ENCODE results near the gene ZNF683.
A peak's percentile ranks its signal among the peaks of the same experiment; 100 is the strongest.

ZNF683 gene

DNA sequence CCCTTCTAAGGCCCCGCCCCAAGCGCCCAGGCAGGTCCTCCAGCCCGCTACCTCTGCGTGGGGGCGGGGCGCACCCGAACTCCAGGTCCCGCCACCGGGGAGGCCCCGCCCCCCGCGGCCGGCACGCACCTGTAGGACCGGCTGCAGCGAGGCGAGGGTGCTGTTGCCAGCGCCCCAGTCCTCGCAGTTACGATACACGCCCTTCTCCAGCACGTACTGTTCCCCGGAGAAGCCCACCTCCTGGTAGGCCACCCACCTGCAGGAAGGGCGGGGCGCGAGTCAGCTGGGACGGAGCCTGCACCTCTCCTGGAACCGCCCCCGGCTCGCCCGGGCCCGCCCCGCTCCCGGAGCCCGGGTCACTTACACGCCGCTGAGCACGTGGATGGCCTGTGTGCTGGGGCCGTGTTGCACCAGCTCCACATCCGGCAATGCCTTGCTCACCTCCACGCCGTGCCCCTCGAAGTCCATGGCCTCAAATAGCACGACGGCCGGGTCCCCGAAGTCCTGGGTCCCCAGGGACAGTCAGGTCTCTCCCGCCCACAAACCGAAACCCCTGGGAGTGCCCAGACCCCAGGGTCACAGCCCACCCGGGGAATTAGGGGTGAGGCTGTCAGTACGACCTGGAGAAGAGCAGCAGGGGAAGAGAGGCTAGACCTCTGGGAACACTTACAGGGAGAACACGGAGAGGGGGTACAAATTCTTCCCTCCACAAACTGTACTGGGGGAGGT, 35.9 kb downstream of the ZNF683 start (continued):
- TF ChIP-seq, protein P1, sequence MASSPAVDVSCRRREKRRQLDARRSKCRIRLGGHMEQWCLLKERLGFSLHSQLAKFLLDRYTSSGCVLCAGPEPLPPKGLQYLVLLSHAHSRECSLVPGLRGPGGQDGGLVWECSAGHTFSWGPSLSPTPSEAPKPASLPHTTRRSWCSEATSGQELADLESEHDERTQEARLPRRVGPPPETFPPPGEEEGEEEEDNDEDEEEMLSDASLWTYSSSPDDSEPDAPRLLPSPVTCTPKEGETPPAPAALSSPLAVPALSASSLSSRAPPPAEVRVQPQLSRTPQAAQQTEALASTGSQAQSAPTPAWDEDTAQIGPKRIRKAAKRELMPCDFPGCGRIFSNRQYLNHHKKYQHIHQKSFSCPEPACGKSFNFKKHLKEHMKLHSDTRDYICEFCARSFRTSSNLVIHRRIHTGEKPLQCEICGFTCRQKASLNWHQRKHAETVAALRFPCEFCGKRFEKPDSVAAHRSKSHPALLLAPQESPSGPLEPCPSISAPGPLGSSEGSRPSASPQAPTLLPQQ (tag by site-specific recombination; IDR thresholded peaks at IDR 0.05), result peak; percentile 90
- TF ChIP-seq, protein P2, sequence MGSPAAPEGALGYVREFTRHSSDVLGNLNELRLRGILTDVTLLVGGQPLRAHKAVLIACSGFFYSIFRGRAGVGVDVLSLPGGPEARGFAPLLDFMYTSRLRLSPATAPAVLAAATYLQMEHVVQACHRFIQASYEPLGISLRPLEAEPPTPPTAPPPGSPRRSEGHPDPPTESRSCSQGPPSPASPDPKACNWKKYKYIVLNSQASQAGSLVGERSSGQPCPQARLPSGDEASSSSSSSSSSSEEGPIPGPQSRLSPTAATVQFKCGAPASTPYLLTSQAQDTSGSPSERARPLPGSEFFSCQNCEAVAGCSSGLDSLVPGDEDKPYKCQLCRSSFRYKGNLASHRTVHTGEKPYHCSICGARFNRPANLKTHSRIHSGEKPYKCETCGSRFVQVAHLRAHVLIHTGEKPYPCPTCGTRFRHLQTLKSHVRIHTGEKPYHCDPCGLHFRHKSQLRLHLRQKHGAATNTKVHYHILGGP (tag by site-specific recombination; IDR thresholded peaks at IDR 0.05), result no peak
- TF ChIP-seq WT1 (tag by site-specific recombination; IDR thresholded peaks at IDR 0.05) (no peak), PRDM1 (tag by site-specific recombination; IDR thresholded peaks at IDR 0.05) (no peak), GLI4 (tag by site-specific recombination; IDR thresholded peaks at IDR 0.05) (no peak), ZNF350 (tag by site-specific recombination; IDR thresholded peaks at IDR 0.05) (no peak), ZNF76 (tag by site-specific recombination; IDR thresholded peaks at IDR 0.05; ENCODE audit: borderline replicate concordance, low read depth) (no peak), ZBTB1 (tag by site-specific recombination; IDR thresholded peaks at IDR 0.05) (no peak), ZFP37 (tag by site-specific recombination; IDR thresholded peaks at IDR 0.05) (no peak), ZNF423 (tag by site-specific recombination; IDR thresholded peaks at IDR 0.05) (peak; percentile 60; the same call in 1 of the 2 replicates), EGR2 (tag by site-specific recombination; IDR thresholded peaks at IDR 0.05; ENCODE audit: low read depth) (peak; percentile 44), ZNF302 (tag by site-specific recombination; IDR thresholded peaks at IDR 0.05; ENCODE audit: low read depth) (no peak), SP7 (tag by site-specific recombination; IDR thresholded peaks at IDR 0.05) (no peak), ZNF157 (tag by site-specific recombination; IDR thresholded peaks at IDR 0.05) (no peak), ZBTB20 (tag by site-specific recombination; IDR thresholded peaks at IDR 0.05) (peak; percentile 51), GFI1B (tag by site-specific recombination; IDR thresholded peaks at IDR 0.05) (no peak), ZNF571 (tag by site-specific recombination; IDR thresholded peaks at IDR 0.05) (no peak), ZNF501 (tag by site-specific recombination; IDR thresholded peaks at IDR 0.05) (peak; percentile 48; the same call in 1 of the 2 replicates), KLF16 (tag by site-specific recombination; IDR thresholded peaks at IDR 0.05) (peak; percentile 73; the same call in 1 of the 2 replicates)
- TF ChIP-seq, protein P3, sequence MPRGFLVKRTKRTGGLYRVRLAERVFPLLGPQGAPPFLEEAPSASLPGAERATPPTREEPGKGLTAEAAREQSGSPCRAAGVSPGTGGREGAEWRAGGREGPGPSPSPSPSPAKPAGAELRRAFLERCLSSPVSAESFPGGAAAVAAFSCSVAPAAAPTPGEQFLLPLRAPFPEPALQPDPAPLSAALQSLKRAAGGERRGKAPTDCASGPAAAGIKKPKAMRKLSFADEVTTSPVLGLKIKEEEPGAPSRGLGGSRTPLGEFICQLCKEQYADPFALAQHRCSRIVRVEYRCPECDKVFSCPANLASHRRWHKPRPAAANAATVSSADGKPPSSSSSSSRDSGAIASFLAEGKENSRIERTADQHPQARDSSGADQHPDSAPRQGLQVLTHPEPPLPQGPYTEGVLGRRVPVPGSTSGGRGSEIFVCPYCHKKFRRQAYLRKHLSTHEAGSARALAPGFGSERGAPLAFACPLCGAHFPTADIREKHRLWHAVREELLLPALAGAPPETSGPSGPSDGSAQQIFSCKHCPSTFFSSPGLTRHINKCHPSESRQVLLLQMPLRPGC (tag by site-specific recombination; IDR thresholded peaks at IDR 0.05), result no peak
- TF ChIP-seq, protein P4, sequence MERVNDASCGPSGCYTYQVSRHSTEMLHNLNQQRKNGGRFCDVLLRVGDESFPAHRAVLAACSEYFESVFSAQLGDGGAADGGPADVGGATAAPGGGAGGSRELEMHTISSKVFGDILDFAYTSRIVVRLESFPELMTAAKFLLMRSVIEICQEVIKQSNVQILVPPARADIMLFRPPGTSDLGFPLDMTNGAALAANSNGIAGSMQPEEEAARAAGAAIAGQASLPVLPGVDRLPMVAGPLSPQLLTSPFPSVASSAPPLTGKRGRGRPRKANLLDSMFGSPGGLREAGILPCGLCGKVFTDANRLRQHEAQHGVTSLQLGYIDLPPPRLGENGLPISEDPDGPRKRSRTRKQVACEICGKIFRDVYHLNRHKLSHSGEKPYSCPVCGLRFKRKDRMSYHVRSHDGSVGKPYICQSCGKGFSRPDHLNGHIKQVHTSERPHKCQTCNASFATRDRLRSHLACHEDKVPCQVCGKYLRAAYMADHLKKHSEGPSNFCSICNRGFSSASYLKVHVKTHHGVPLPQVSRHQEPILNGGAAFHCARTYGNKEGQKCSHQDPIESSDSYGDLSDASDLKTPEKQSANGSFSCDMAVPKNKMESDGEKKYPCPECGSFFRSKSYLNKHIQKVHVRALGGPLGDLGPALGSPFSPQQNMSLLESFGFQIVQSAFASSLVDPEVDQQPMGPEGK (tag by site-specific recombination; IDR thresholded peaks at IDR 0.05), result peak; percentile 80
- TF ChIP-seq, protein P5, sequence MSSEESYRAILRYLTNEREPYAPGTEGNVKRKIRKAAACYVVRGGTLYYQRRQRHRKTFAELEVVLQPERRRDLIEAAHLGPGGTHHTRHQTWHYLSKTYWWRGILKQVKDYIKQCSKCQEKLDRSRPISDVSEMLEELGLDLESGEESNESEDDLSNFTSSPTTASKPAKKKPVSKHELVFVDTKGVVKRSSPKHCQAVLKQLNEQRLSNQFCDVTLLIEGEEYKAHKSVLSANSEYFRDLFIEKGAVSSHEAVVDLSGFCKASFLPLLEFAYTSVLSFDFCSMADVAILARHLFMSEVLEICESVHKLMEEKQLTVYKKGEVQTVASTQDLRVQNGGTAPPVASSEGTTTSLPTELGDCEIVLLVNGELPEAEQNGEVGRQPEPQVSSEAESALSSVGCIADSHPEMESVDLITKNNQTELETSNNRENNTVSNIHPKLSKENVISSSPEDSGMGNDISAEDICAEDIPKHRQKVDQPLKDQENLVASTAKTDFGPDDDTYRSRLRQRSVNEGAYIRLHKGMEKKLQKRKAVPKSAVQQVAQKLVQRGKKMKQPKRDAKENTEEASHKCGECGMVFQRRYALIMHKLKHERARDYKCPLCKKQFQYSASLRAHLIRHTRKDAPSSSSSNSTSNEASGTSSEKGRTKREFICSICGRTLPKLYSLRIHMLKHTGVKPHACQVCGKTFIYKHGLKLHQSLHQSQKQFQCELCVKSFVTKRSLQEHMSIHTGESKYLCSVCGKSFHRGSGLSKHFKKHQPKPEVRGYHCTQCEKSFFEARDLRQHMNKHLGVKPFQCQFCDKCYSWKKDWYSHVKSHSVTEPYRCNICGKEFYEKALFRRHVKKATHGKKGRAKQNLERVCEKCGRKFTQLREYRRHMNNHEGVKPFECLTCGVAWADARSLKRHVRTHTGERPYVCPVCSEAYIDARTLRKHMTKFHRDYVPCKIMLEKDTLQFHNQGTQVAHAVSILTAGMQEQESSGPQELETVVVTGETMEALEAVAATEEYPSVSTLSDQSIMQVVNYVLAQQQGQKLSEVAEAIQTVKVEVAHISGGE (tag by site-specific recombination; conservative IDR thresholded peaks at IDR 0.05; ENCODE audit: low read depth), result no peak; the same call in 1 of the 2 replicates
- TF ChIP-seq, protein P6, sequence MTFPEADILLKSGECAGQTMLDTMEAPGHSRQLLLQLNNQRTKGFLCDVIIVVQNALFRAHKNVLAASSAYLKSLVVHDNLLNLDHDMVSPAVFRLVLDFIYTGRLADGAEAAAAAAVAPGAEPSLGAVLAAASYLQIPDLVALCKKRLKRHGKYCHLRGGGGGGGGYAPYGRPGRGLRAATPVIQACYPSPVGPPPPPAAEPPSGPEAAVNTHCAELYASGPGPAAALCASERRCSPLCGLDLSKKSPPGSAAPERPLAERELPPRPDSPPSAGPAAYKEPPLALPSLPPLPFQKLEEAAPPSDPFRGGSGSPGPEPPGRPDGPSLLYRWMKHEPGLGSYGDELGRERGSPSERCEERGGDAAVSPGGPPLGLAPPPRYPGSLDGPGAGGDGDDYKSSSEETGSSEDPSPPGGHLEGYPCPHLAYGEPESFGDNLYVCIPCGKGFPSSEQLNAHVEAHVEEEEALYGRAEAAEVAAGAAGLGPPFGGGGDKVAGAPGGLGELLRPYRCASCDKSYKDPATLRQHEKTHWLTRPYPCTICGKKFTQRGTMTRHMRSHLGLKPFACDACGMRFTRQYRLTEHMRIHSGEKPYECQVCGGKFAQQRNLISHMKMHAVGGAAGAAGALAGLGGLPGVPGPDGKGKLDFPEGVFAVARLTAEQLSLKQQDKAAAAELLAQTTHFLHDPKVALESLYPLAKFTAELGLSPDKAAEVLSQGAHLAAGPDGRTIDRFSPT (tag by site-specific recombination; IDR thresholded peaks at IDR 0.05), result no peak
- TF ChIP-seq, protein P7, sequence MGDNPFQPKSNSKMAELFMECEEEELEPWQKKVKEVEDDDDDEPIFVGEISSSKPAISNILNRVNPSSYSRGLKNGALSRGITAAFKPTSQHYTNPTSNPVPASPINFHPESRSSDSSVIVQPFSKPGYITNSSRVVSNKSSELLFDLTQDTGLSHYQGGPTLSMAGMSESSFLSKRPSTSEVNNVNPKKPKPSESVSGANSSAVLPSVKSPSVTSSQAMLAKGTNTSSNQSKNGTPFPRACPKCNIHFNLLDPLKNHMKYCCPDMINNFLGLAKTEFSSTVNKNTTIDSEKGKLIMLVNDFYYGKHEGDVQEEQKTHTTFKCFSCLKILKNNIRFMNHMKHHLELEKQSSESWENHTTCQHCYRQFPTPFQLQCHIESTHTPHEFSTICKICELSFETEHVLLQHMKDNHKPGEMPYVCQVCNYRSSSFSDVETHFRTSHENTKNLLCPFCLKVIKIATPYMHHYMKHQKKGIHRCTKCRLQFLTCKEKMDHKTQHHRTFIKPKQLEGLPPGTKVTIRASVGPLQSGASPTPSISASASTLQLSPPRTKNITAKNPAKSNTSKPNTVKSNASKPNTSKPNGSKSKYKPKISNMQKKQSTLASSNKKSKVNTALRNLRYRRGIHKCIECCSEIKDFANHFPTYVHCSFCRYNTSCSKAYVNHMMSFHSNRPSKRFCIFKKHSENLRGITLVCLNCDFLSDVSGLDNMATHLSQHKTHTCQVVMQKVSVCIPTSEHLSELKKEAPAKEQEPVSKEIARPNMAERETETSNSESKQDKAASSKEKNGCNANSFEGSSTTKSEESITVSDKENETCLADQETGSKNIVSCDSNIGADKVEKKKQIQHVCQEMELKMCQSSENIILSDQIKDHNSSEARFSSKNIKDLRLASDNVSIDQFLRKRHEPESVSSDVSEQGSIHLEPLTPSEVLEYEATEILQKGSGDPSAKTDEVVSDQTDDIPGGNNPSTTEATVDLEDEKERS (tag by site-specific recombination; IDR thresholded peaks at IDR 0.05), result no peak
